ENCODE measurements around the gene ZNF92. TPM values are rescaled to one million over a fixed set of nuclear protein-coding genes. Genes with fewer than 3 reads are reported as not detected.

ZNF92 gene
- total RNA-seq, 1 experiment from 2014 or later: 32.4 TPM

DNA sequence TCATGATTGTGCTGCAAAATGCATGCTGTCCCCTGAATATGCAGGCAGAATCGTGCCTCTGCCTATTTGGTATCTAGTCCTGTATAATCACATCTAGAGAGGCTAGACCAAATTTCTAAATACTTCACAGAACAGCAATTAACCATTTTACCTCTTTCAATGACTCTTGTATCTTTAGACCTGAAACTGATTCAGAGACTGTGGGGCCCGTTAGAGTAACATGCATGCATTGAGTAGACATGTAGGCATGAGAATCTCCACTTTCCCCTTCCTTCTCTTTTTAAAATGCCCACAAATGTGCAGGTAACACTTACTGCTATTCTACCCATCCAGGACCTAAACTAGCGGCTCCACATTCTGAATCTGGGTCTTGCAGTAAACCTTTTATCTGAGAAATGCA, 8.8 kb downstream of the ZNF92 start:
- Mint-ChIP-seq H3K4me1 (peaks cover 53% of the 10 kb centered on the region), H3K4me3 (no peak overlapping the region; the same call in 1 of the 2 replicates), H3K9me3 (peaks cover 4% of the 10 kb centered on the region; the same call in 1 of the 2 replicates), H3K27ac (no peak overlapping the region), H3K36me3 (peaks cover 25% of the 10 kb centered on the region), H3K27me3 (ENCODE audit: low read depth) (no peaks in the 10 kb centered on the region)
- TF ChIP-seq ZNF138 (CRISPR knock-in tag; conservative IDR thresholded peaks at IDR 0.05) (no peak), FOXK1 (CRISPR knock-in tag; IDR thresholded peaks at IDR 0.05) (no peak), NFATC4 (CRISPR knock-in tag; IDR thresholded peaks at IDR 0.05) (no peak), GABPB1 (CRISPR knock-in tag; IDR thresholded peaks at IDR 0.05) (no peak), PRRX2 (CRISPR knock-in tag; IDR thresholded peaks at IDR 0.05) (no peak), TEAD4 (CRISPR knock-in tag; IDR thresholded peaks at IDR 0.05) (no peak), ZNF416 (CRISPR knock-in tag; IDR thresholded peaks at IDR 0.05) (no peak), TEAD1 (CRISPR knock-in tag; IDR thresholded peaks at IDR 0.05) (no peak), ATF1 (CRISPR knock-in tag; IDR thresholded peaks at IDR 0.05) (no peak), NR1H2 (CRISPR knock-in tag; IDR thresholded peaks at IDR 0.05) (no peak), NR2C2 (CRISPR knock-in tag; IDR thresholded peaks at IDR 0.05) (no peak), MYBL2 (CRISPR knock-in tag; IDR thresholded peaks at IDR 0.05) (no peak), ETV6 (CRISPR knock-in tag; IDR thresholded peaks at IDR 0.05) (no peak), ELF4 (CRISPR knock-in tag; IDR thresholded peaks at IDR 0.05; ENCODE audit: low read depth) (no peak)
- TF ChIP-seq, protein P1, sequence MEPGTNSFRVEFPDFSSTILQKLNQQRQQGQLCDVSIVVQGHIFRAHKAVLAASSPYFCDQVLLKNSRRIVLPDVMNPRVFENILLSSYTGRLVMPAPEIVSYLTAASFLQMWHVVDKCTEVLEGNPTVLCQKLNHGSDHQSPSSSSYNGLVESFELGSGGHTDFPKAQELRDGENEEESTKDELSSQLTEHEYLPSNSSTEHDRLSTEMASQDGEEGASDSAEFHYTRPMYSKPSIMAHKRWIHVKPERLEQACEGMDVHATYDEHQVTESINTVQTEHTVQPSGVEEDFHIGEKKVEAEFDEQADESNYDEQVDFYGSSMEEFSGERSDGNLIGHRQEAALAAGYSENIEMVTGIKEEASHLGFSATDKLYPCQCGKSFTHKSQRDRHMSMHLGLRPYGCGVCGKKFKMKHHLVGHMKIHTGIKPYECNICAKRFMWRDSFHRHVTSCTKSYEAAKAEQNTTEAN (CRISPR knock-in tag; IDR thresholded peaks at IDR 0.05): no peak
- TF ChIP-seq, protein P2, sequence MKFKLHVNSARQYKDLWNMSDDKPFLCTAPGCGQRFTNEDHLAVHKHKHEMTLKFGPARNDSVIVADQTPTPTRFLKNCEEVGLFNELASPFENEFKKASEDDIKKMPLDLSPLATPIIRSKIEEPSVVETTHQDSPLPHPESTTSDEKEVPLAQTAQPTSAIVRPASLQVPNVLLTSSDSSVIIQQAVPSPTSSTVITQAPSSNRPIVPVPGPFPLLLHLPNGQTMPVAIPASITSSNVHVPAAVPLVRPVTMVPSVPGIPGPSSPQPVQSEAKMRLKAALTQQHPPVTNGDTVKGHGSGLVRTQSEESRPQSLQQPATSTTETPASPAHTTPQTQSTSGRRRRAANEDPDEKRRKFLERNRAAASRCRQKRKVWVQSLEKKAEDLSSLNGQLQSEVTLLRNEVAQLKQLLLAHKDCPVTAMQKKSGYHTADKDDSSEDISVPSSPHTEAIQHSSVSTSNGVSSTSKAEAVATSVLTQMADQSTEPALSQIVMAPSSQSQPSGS (CRISPR knock-in tag; IDR thresholded peaks at IDR 0.05; ENCODE audit: borderline replicate concordance, low read depth): no peak
- TF ChIP-seq, protein P3, sequence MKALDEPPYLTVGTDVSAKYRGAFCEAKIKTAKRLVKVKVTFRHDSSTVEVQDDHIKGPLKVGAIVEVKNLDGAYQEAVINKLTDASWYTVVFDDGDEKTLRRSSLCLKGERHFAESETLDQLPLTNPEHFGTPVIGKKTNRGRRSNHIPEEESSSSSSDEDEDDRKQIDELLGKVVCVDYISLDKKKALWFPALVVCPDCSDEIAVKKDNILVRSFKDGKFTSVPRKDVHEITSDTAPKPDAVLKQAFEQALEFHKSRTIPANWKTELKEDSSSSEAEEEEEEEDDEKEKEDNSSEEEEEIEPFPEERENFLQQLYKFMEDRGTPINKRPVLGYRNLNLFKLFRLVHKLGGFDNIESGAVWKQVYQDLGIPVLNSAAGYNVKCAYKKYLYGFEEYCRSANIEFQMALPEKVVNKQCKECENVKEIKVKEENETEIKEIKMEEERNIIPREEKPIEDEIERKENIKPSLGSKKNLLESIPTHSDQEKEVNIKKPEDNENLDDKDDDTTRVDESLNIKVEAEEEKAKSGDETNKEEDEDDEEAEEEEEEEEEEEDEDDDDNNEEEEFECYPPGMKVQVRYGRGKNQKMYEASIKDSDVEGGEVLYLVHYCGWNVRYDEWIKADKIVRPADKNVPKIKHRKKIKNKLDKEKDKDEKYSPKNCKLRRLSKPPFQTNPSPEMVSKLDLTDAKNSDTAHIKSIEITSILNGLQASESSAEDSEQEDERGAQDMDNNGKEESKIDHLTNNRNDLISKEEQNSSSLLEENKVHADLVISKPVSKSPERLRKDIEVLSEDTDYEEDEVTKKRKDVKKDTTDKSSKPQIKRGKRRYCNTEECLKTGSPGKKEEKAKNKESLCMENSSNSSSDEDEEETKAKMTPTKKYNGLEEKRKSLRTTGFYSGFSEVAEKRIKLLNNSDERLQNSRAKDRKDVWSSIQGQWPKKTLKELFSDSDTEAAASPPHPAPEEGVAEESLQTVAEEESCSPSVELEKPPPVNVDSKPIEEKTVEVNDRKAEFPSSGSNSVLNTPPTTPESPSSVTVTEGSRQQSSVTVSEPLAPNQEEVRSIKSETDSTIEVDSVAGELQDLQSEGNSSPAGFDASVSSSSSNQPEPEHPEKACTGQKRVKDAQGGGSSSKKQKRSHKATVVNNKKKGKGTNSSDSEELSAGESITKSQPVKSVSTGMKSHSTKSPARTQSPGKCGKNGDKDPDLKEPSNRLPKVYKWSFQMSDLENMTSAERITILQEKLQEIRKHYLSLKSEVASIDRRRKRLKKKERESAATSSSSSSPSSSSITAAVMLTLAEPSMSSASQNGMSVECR (CRISPR knock-in tag; IDR thresholded peaks at IDR 0.05; ENCODE audit: borderline replicate concordance): no peak
- TF ChIP-seq, protein P4, sequence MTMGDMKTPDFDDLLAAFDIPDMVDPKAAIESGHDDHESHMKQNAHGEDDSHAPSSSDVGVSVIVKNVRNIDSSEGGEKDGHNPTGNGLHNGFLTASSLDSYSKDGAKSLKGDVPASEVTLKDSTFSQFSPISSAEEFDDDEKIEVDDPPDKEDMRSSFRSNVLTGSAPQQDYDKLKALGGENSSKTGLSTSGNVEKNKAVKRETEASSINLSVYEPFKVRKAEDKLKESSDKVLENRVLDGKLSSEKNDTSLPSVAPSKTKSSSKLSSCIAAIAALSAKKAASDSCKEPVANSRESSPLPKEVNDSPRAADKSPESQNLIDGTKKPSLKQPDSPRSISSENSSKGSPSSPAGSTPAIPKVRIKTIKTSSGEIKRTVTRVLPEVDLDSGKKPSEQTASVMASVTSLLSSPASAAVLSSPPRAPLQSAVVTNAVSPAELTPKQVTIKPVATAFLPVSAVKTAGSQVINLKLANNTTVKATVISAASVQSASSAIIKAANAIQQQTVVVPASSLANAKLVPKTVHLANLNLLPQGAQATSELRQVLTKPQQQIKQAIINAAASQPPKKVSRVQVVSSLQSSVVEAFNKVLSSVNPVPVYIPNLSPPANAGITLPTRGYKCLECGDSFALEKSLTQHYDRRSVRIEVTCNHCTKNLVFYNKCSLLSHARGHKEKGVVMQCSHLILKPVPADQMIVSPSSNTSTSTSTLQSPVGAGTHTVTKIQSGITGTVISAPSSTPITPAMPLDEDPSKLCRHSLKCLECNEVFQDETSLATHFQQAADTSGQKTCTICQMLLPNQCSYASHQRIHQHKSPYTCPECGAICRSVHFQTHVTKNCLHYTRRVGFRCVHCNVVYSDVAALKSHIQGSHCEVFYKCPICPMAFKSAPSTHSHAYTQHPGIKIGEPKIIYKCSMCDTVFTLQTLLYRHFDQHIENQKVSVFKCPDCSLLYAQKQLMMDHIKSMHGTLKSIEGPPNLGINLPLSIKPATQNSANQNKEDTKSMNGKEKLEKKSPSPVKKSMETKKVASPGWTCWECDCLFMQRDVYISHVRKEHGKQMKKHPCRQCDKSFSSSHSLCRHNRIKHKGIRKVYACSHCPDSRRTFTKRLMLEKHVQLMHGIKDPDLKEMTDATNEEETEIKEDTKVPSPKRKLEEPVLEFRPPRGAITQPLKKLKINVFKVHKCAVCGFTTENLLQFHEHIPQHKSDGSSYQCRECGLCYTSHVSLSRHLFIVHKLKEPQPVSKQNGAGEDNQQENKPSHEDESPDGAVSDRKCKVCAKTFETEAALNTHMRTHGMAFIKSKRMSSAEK (CRISPR knock-in tag; IDR thresholded peaks at IDR 0.05; ENCODE audit: borderline replicate concordance): no peak
- TF ChIP-seq, protein P5, sequence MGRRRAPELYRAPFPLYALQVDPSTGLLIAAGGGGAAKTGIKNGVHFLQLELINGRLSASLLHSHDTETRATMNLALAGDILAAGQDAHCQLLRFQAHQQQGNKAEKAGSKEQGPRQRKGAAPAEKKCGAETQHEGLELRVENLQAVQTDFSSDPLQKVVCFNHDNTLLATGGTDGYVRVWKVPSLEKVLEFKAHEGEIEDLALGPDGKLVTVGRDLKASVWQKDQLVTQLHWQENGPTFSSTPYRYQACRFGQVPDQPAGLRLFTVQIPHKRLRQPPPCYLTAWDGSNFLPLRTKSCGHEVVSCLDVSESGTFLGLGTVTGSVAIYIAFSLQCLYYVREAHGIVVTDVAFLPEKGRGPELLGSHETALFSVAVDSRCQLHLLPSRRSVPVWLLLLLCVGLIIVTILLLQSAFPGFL (CRISPR knock-in tag; IDR thresholded peaks at IDR 0.05; ENCODE audit: borderline replicate concordance): no peak
- ATAC-seq (no peak), DNase-seq (ENCODE audit: low spot score) (no peak)
- ChIA-PET POLR2A (interaction anchor here (1.5 kb wide), 1 partner anchor 9 kb away, joined by 5 read pairs; the partner anchor contains the start of gene ZNF92), CTCF (no interaction called here)

All from WTC11 (cell line).